Esophagus squamous epithelium (tissue), 4 donors: ENCODE measurements around the gene YWHAH.

Source experiments
- POLR2A ChIP-seq, 4 donors: fragments of 450-650 bp; IDR thresholded peaks; one replicate each; pipeline ENCODE4 v1.6.1; 2017; ENCODE audit warnings: antibody characterized with exemption in 4 of 4, mild to moderate bottlenecking in 4 of 4, moderate library complexity in 3 of 4
- TF ChIP-seq, protein P1 (sequence below), 6 experiments: fragments of 450-650 bp in 4 of 6; fragments of 200-600 bp in 2 of 6; sonication (generic) in 2 of 6; IDR thresholded peaks; one replicate each; pipeline ENCODE4 v1.5.1; 2016 to 2019; ENCODE audit warnings: antibody characterized with exemption in 6 of 6, mild to moderate bottlenecking in 4 of 6, moderate library complexity in 4 of 6

DNA sequence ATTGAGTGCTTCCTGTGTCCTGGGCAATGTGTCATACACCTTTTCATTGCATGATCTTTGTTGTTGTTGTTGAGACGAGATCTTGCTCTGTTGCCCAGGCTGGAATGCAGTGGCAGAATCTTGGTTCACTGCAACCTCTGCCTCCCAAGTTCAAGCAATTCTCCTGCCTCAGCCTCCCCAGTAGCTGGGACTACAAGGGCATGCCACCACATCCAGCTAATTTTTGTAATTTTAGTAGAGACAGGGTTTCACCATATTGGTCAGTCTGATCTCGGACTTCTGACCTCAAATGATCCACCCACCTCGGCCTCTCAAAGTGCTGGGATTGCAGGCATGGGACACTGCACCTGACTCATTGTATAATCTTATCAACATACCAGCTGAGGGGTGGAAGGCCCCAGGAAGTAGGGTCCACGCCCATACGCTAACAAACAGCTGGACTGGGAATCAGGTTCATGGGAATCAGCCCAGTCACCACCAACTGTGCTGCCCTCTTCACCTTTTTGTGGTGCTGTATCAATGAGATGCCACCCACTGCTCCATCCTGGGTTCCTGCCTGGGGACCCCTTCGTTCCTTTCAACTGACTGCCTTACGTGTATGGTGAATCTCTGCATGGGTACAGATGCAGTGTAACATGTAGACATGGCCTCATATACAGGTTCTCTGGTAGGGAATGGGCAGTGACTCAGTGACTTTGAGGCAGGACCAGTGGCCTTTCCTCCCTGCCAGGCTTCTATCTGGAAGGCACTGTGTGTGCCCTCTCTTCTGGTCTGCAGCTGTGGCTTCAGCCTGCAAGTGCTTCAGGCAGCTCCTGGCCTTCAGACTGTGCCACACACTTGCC lies 32.5 kb upstream of the YWHAH start:
- TF ChIP-seq, protein P1, sequence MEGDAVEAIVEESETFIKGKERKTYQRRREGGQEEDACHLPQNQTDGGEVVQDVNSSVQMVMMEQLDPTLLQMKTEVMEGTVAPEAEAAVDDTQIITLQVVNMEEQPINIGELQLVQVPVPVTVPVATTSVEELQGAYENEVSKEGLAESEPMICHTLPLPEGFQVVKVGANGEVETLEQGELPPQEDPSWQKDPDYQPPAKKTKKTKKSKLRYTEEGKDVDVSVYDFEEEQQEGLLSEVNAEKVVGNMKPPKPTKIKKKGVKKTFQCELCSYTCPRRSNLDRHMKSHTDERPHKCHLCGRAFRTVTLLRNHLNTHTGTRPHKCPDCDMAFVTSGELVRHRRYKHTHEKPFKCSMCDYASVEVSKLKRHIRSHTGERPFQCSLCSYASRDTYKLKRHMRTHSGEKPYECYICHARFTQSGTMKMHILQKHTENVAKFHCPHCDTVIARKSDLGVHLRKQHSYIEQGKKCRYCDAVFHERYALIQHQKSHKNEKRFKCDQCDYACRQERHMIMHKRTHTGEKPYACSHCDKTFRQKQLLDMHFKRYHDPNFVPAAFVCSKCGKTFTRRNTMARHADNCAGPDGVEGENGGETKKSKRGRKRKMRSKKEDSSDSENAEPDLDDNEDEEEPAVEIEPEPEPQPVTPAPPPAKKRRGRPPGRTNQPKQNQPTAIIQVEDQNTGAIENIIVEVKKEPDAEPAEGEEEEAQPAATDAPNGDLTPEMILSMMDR (IDR thresholded peaks at IDR 0.05): no peak
- no peak for TF ChIP-seq POLR2A (IDR thresholded peaks at IDR 0.05)
